Loucy (cell line): ENCODE data around the gene GUCY1A2.

ENCODE experiments used
- CTCF ChIP-seq: fragments of 200-600 bp; sonication (generic); conservative IDR thresholded peaks from 2 replicates; pipeline ENCODE4 v1.5.1; 2014; ENCODE audit warnings: mild to moderate bottlenecking, antibody characterized with exemption, low read length
- EZH2phosphoT487 ChIP-seq: fragments of 200-600 bp; IDR thresholded peaks from 2 replicates; pipeline ENCODE4 v1.6.1; 2018; ENCODE audit warnings: antibody characterized with exemption, mild to moderate bottlenecking, moderate library complexity, borderline replicate concordance

- TF ChIP-seq CTCF (no peak), EZH2phosphoT487 (no peak)
These were observed 113.5 kb downstream of the GUCY1A2 start for GRCh38 chr11:106904826-106905225.
